CD4-positive, alpha-beta T cell treated with Interleukin-2 at 100 ng/mL for 4 hours (primary cell): ENCODE results near the gene TRAF7.

Experiments
- DNase-seq: peaks from one replicate; pipeline ENCODE4 v3.0.0-alpha.2; 2020; ENCODE audit warnings: low spot score

TRAF7 gene

GRCh38 chr16:2165861-2166260 is 10.3 kb downstream of the TRAF7 start:
- no peak for DNase-seq

GRCh38 chr16:2166263-2167067 is 10.9 kb downstream of the TRAF7 start:
- DNase-seq, result no peak

GRCh38 chr16:2167068-2167638 is 11.6 kb downstream of the TRAF7 start:
- no peak for DNase-seq

- DNase-seq, result no peak
Measured at GRCh38 chr16:2170080-2170479, 14.5 kb downstream of the TRAF7 start.

GRCh38 chr16:2170587-2171435 is 15.2 kb downstream of the TRAF7 start:
- DNase-seq, result no peak

- DNase-seq, result no peak
Measured at GRCh38 chr16:2171601-2172178, 16.1 kb downstream of the TRAF7 start.

- DNase-seq, result no peak
Measured at GRCh38 chr16:2172688-2173335, 17.2 kb downstream of the TRAF7 start.

- DNase-seq, result no peak
Measured at GRCh38 chr16:2173366-2173765, 17.8 kb downstream of the TRAF7 start.

- no peak for DNase-seq
Measured at GRCh38 chr16:2173916-2174315, 18.3 kb downstream of the TRAF7 start.

- DNase-seq, result no peak
Measured at GRCh38 chr16:2174396-2175131, 19.0 kb downstream of the TRAF7 start.

- no peak for DNase-seq
Measured at GRCh38 chr16:2175454-2175853, 19.9 kb downstream of the TRAF7 start.

GRCh38 chr16:2176047-2176446 is 20.5 kb downstream of the TRAF7 start:
- no peak for DNase-seq

- no peak for DNase-seq
Measured at GRCh38 chr16:2177101-2177500, 21.5 kb downstream of the TRAF7 start.

GRCh38 chr16:2177561-2177960 is 22.0 kb downstream of the TRAF7 start:
- no peak for DNase-seq

GRCh38 chr16:2178321-2179106 is 22.9 kb downstream of the TRAF7 start:
- DNase-seq, result no peak

- no peak for DNase-seq
Measured at GRCh38 chr16:2179107-2179501, 23.5 kb downstream of the TRAF7 start.

GRCh38 chr16:2179576-2179975 is 24.0 kb downstream of the TRAF7 start:
- DNase-seq, result no peak

- no peak for DNase-seq
Measured at GRCh38 chr16:2180461-2180860, 24.9 kb downstream of the TRAF7 start.

- no peak for DNase-seq
Measured at GRCh38 chr16:2180962-2181923, 25.7 kb downstream of the TRAF7 start.
